GM19240 (cell line): ENCODE measurements around the gene SIAH2.

Source experiments
- DNase-seq: peaks from one replicate; pipeline ENCODE4 v3.0.0; 2011; ENCODE audit warnings: low spot score; ENCODE audit not compliant: insufficient read length

SIAH2 gene

DNA sequence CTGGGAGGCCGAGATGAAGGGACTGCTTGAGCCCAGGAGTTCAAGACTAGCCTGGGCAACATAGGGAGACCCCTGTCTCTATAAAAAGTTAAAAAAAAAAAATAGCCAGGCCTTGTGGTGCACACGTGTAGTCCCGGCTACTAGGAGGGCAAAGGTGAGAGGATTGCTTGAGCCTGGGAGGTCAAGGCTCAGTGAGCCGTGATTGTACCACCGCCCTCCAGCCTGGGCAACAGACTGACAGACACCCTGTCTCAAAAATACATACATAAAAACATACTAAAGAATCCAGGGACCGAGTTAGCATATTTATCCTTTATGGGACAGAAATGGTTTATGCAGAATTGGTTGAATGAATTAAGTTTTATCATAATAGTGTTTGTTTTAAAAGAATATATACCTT is 13.7 kb downstream of the SIAH2 start:
- no peak for DNase-seq

DNA sequence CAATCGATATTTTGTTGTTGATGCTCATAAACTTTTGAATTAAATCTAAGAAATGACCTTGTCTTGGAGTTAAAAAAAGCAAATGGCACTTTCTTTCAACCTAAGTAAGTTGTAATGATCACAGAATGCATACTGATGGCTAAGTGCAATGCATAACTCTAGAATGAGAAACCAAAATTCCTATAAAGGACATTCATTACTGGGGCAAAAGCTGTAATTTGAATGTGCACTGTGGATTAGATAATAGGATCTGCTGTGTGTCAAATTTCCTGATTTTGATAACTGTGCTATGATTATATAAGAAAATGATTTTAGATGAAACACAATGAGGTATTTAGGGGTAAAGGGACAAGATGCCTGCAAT is 14.3 kb downstream of the SIAH2 start:
- DNase-seq: no peak

DNA sequence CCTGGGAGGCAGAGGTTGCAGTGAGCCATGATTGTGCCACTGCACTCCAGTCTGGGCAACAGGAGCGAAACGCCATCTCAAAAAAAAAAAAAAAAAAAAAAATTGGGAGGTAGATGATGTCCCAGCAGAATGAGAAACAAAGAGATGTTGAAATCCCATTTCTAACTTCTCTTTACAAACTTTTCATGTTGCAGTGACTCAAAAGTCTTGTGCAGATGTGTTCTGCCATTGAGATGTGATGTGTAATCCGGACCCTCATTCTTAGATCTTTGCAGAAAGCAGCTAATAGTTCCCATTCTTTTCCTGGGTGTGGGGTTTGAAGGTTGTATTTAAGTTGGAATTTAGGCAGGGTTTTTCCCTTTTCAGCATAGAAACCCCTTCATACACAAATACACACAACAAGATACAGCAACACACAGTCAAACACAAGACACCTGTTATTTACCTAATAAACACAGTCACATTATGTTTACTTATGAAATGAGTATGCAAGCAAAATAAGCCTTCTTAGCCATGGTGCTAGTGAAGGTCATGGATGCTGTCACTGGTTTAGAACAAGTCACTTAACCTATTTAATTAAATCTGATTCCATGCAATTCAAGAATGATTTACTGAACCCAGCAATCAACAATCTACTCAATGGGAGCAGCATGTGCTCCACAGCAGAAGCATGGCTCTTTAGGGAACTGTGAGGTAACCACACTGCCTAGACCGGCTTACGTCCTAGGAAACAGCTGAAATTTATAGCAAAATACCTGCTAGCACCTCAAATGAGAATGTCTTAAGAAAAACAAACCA is 14.9 kb downstream of the SIAH2 start:
- DNase-seq: no peak

DNA sequence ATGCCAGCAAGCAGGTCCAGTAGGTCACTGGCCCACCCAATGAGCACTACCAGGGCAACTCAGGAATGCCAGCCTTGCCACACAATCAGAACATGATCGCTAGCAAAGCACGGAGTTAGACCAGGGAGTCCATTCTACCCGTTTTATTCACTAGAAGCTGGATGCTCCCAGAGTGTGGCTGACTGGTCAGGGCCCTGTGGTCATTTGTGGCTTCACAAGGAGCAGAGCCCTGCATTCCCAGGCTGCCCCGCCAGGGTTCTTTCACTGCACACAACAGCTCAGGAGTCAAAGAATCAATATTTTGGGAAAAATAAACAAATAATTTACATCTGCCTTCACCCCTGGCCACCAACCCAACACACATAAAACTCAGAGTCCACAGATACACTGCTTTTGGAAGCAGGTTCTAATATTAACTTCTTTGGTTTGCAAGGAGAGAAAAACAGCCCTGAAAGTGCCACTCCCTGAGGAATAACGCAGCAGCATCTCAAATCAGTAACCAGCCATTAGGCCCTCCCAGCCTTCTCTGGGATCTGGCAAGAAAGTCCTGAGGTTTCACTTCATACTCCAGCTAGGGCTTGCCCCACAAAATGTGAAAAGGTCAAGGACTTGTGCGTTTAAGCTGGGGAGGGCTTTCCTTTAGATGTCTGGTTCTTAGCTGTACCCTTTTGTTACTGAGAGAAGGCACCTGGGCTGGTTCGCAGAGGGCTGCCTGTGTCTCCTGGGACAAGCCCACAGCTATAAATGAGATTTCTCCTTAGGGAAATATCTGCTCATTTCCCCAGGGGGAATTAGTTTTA is 16.0 kb downstream of the SIAH2 start:
- no peak for DNase-seq

DNA sequence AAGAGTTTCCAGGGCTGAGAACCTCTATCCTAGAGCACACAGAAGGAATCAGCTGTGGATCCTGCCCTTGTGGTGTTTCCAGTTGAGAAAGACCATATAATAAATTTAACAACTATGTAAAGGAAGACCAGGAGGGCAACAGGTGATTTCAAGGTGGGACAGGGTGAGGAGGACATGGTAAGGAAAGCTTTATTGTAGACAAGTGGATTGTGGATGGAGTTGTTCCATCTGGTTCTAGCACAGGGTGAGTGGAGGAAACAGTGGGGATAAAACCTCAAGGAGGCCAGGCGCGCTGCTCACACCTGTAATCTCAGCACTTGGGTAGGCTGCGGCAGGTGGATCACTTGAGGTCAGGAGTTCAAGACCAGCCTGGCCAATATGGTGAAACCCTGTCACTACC is 17.1 kb downstream of the SIAH2 start:
- DNase-seq: no peak

DNA sequence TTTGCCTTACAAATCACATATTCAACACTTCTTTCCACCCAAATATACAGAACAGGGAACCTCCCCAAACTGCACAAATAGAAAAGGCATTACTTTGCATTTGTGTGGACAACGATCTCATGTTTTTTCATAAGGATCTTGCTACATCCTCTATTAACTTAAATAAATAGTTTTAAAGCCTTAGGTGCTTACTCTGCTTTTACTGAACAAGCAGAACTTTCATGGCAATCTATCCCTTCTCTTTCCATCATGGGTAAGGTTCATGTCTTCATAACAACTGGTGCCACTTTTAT is 18.1 kb downstream of the SIAH2 start:
- DNase-seq: no peak

DNA sequence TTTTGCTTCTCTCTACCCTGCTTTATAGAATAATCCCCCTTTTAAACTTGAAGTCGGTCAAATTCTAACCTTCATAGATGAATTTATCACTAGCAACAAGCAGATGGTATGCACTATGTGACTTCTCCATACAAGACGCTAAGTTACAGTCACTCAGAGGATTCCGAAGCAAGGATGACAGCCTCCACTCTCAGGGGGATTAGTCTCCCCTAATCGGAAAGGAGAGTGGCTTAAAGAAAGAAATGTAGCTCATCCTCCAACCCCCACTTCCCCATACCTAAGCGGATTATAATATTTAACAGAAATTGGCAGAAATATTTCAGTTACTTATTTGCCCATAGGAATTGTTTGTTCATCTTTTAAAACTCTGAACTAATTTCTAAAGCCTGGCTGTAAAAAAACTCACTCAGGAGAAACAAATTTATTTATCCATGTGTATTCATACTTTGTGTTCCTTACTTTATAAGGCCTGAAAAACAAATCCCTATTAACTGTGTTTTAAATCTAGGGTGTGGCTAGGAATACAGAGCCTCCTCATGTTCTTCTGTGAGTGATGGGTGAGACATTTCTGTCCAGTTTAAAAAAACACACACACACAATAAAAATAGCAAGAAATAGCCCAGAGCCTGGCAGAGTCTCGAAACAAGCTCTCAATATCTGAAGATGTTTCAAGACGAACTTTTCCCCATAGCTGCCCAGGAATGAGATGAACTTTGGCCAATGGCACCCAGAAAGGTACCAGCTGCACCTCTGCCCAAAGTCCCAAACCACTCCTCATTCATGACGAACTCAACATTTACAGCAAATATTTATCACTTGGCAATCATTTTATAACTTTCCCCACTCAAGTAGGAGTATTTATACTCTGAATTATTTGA is 18.7 kb downstream of the SIAH2 start:
- no peak for DNase-seq

DNA sequence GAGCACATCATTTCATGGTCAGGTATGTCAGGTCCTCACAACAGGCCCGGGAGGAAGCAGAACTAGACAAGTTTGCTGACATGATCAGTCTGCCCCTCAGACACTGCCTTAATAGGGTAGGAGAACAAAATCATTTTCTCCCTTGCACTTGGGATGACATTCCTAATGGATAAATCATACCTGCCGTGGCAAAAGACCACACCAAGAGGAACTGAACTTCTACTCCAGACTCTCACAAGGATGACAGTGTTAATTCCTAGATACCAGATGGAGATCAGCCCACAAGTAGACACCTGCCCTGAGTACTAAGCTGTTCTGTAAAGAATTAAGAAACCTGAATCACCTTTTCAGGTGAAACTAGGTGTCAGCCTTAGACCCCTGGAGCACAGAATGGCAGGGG is 19.5 kb downstream of the SIAH2 start:
- DNase-seq: no peak

DNA sequence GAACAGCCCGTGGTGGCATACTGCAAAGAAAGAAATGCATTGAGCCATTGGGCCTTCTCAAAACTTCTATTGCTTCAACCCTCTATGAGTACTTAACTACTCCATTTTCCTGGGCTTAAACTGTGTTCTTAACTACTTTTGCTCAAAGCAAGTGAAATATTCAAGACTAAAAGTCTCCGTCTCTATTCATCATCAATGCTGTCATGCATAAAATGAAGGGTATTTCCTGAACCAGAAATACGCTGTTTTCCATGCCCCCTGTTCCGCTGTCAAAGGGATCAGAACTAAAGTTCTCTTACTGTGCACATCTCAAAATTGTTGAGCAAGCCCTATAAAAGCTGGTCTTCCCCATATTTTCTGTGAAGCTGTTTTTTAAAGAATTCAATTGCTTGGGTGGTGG is 20.3 kb downstream of the SIAH2 start:
- DNase-seq: no peak

DNA sequence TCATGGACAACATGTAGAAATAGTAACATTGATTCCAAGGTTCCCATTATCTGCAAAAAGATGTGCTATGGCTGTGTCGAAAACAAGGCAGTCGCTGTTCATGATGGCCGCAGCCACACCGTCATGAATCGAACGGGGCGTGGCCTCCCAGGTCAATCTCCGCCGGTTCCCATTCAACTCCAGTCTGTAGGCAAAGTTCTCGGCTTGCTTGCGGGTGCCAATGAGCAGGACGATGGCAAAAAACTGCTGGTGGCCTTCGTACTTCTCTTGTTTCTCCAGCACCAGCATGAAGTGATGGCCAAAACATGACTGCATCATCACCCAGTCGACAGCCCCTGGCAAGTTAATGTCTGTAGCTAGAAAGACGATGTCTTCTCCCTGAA is 20.8 kb downstream of the SIAH2 start:
- DNase-seq: no peak

DNA sequence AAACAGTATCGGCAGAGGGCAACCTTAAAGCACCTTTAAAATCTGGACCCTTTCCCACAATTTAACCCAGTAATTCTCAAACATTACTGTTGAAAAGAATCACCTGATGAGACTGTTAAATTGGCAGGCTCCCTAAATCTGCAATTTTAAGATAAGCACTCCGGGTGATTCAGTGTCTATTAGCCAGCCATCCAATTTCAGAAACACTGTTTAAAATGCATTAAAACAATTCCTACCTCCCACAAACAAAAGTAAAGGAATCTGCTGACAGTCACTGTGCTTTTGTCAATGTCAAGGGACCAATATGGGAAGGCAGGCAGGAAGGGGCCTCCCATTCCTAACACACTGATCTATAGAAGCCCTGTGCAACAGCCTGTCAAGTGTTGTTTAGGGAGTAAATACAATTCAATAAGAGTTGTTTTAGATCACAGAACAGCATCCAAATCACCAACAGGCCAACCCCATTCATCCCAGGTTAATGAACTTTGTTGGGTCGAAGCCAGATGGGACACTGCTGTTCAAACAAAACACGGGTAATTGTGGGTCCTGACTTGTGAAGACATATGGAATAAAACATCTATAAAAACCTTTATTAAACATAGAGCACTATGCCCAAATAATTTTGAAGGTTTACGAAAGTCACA is 21.4 kb downstream of the SIAH2 start:
- DNase-seq: no peak

DNA sequence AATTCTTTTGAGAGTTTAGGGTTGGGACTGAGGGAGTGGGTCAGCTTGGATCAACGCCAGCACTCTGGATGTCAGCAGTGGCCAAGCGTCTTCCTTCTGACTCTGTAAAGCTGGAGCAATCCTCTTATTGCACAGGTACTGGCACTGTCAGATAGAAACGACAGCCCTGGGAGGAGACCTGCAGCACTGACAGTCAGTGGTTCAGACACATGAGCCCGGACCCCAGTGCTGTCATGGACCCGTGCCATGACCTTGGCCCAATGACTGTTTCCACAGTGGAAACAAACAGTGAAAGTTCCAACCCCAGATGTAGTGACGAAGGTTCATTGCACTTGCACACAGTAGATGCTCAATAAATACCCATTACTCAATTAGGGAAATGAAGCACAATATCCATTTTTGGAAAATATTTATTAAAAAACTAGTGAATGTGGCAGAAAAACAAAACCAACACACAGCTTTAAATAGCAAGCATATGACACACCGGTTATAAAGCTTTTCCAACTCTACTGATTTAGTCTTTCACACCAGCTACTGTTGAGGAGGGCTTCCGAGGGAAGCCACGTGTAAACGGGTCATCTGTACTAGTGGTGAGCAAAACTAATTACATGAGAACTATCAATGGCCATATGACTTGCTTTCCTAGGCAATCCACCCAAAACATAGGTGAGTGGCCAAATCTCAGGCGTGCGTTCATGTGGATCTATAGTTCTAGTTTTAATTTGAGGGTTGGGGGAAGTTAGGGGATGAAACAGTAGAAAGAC is 22.1 kb downstream of the SIAH2 start:
- no peak for DNase-seq

DNA sequence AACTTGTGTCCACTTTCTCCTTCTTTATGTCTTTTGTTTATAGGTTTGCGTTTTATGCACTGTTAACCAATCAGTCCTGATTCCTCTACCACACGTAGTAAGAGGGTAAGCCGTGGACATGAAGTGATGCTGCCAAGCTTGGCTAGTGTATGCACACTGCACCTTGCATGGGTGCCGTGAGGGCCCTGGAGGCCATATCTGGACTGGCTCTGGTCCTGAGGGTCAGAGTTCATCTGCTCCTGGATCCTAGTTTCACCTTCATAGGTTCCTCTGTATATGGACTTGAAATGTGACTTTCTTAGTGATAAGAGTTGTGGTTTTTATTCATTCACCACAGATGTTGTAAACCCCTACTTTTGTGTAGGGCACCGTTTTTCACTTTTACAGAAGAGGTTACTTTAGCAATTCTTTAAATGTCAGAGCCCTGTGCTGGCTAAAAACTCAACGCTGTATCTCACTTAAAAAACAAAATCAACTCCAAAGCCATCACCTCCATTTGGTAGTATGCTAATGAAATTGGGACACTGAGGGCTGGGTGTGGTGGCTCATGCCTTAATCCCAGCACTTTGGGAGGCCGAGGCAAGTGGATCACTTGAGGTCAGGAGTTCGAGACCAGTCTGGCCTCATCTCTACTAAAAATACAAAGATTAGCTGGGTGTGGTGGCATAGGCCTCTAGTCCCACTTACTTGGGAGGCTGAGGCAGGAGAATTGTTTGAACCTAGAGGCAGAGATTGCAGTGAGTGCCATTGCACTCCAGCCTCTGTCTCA is 22.9 kb downstream of the SIAH2 start:
- DNase-seq: no peak

DNA sequence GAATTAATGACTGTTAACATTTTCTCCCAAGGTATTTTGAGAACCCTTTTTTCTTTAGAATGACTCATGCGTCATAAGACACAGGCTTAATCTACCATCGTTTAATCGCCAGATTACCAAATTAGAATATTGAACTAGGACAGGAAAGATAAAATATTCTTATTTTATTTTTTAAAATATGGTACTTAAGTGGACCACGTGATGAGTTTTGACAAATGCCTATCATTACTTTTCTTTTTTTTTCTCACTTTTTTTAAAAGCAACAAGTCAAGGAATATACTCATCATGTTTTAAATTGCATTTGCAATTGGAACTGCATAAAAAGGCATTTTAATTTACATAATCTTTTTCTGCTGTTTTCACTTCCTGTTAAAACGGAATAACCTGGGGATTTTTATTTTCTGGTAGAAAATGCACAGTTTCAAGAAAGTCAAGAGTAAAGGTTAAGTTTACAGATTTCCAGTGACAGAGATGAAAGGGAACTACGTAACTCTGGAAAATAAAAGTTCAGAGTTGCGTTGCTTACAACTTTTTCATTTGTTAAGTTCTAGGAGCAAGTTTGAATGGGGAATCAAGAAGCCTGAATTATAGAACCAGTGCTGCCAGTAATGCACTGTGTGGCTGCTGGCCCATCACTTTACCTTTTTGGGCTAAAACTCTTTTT is 23.6 kb downstream of the SIAH2 start:
- DNase-seq: no peak

DNA sequence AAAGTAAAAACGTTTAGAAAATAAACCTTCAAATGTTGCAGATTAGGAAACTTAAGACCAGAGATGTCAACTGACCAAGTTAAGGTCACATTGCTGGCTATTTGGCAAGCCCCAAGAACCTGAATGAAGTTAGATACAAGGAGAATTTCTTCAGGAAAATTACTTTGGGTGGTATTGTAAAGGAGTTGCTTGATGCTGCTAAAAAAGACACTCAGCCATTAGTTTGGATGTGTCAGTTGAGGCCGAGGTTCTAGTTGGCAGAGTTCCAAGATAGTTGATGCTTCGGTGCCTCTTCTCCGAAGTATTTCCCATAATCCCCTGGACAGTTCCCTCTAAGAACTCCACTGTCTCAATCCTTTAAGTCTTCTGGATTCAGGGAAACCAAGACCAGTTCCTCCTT is 24.3 kb downstream of the SIAH2 start:
- no peak for DNase-seq

DNA sequence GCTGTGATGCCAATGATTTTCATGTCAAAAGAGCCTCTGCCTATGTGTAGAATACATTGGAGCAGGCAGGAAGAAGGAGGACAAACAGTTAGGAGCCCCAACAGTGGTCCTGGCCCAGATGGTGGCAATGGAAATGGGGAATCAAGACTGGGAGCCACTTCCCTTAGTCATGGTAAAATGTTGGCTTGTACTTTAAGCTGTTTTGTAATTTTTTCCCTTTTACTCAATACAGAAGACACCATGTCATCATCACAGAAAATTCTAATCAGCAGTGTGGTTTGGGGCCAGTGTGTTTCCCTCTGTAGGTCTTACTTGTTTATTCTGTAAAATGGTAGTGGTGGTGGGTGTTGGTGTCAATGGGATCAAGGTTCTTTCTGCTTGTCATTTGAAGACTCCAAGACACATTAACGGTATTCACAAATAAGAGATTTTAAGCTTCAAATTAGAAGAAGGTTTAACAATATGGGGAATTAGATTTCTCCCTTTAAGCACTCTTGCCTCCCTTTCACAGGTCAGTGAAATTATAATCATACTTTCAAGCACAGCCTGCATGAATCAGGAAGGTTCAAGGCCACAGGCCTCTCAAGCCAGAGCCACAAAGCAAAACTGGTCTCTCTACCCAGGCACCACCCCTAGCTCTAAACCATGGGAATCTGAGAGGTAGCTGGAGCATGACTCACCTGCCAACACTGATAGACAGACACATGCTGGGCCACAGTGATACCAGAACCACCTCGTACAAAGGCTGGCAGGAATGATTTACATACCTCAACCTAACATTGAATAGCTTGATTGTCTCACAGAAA is 24.9 kb downstream of the SIAH2 start:
- DNase-seq: no peak

DNA sequence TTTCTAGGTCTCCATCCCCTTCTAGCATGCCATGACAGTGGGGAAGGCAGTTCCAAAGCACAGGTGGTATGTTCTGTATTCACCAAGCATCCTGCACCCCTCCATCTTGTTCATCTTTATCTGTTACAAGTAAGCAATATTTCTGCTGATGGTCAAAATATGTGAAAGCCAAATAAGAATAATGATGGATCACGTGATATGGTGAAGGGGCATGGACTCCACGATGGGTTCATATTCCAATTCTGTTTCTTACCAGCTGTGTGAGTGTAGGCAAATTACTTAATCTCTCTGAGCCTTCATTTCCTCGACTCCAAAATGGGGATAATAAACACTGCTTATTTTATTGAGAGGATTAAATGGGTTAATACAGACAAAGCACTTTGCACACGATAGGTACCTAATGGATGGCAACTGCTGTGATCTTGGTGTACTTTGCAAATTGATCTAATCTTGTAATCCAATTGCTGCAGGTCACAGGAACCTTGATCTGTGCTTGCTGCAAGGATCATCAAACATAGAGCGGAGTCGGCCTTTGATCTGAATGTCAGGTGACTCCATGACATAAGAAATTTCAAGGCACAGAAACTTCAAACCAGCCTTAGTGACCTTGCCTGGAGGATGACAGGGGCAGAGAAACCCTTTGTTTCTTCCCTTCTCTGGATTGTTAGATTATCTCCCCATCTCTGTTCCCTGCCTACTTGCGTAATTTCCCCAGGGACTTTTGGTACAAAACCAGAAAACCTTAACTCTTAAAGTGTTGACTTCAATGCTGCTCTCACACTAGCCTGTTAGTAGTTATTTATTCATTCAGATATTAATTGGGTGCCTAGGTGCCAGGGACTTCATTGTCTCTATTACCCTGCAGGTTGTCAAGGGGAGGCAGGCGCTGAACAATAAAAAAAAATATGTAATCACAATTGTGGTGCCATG is 25.8 kb downstream of the SIAH2 start:
- DNase-seq: no peak

DNA sequence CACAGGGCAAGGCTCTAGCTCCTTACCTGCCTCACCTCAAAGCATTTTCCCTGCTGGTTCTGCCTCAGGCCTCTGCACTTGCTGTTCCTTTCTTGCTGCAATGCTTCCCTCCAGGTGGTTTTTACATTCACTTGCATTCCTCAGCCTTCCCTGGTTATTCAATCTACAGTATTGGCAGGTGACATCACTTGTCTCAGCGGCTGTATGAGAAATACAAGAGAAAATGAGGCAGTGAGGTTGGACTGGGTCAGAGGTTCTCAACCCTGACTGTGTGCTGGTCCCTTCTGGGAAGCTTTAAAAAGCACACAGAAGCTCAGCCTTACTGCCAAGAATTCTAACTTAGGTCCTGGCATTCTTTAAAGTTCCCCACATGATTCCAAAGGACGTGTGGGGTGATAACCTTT is 26.7 kb downstream of the SIAH2 start:
- DNase-seq: no peak
